GM19238 (cell line): ENCODE measurements around the gene LCE2A.

Experiments
- DNase-seq: peaks from one replicate; pipeline ENCODE4 v3.0.0; 2011; ENCODE audit warnings: low spot score; ENCODE audit not compliant: insufficient read length

LCE2A gene

DNA sequence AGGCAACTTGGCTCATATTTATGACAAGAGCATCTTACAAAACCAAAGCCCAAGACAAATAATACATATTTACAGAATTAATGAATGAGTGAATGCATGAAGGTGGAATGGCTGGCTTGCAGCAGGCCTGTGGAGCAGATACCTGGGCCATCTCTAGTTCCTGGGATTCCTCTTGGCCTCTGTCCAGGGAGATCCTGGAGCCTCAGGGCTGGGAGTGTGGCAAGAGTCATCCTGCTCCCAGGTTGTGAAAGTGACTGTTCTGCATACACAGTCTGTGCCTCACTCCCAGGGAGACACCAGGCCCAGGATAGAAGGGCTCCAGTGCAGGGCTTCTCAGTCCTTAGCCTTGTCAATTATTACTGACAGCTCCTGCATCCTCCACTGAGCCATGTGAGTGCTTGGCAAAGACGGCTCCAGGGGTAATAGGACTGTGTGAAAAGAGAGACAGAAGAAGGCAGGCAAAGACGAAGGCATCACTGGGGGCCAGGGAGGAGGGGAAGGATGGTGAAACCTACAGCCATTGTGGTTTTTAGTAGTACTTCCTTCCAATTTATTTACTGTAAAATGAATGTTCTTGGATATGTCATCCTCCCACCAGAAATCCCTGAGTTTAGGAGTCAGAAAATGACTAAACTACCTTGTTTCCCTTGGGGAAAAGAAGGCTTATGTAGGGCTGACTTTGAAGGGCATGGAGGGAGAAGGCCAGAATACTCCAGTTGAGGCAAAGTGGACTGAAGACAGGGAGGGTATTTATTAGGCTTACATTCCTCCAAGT is 45.4 kb downstream of the LCE2A start:
- DNase-seq = no peak

DNA sequence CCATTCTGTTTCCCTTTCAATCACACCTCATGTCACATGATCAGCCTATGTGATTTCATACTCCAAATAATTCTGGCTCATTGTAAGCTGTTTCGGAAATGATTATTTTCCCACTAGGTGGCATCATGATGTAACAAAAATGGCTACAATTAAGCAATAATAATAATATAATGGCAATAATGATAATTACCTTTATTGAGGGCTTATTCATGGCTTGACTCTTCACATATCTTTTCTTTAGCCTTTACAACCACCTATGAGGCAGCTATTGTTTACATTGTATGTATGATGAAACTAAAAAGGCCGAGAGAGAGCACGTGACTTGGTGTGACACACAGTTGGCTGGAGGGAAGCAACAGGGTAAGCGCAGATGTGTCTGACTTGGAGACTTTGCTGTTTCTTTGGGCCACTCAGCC is 47.2 kb downstream of the LCE2A start:
- no peak for DNase-seq

DNA sequence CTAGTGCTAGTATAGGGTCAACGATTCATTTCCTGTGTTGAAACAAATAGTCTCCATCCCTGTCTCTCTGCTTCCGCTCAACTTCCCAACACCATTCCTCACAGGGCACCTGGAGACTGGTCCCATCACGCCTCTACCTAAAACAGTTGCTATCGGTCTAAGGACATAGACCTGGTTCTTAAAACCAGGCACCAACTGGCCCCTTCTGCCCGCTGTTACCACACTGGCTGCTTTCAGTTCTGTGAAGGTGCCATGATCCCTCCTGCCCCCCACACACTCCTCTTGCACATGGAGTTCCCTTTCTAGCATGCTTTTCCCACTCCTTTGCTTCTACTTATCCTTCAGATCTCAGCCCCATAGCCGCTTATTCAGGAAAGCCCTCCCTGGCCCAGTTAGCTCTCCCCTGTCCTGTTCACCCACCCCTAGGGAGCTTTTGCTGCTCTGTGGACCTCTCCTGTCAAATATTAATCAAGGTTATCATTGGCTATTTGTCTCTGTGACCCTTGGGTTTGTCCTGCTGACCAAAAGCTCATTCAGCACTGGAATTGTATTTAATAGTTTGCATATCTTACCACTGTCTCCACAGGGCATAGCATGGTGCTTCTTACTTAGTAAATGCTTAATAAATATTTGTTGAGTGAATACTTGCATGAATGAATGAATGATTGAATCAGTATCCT is 47.8 kb downstream of the LCE2A start:
- DNase-seq = no peak

DNA sequence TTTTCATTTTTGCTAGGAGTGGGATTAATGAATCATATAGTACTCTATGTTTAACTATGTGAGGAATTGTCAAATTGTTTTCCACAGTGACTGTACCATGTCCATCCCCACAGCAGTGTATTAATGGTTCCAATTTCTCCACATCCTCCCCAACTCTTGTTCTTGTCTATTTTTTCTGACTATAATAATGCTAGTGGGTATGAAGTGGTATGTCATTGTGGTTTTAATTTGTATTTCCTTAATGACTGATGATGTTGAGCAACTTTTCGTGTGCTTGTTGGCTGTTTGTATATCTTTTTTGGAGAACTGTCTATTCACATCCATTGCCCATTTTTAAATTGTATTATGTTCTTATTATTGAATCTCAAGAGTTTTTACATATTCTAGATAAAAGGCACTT is 49.7 kb downstream of the LCE2A start:
- no peak for DNase-seq
